ENCODE results near the gene IPCEF1.

- no peak for TF ChIP-seq POLR2A (IDR thresholded peaks at IDR 0.05)
- no peak for TF ChIP-seq CTCF (IDR thresholded peaks at IDR 0.05)
These were observed 111.1 kb downstream of the IPCEF1 start for GRCh38 chr6:154245506-154245905.
